Testis (tissue), 2 donors: Measurements from ENCODE around the gene MOXD1.

Experiments
- CTCF ChIP-seq, 3 experiments: fragments of 450-650 bp in 2 of 3; fragments of 200-600 bp in 1 of 3; sonication (generic) in 1 of 3; IDR thresholded peaks; one replicate each; pipeline ENCODE4 v1.5.1; 2016 to 2019; ENCODE audit warnings: antibody characterized with exemption in 3 of 3, mild to moderate bottlenecking in 2 of 3, moderate library complexity in 1 of 3
- POLR2A ChIP-seq: fragments of 450-650 bp; IDR thresholded peaks from one replicate; pipeline ENCODE4 v1.6.1; 2017; ENCODE audit warnings: antibody characterized with exemption, mild to moderate bottlenecking, moderate library complexity

- TF ChIP-seq POLR2A (no peak), CTCF (IDR thresholded peaks at IDR 0.05) (no peak)
These were observed 118.6 kb downstream of the MOXD1 start for GRCh38 chr6:132282696-132283095.
